GM18526 (cell line): Measurements from ENCODE around the gene NMT2.

Experiments used
- POLR2A ChIP-seq: IDR thresholded peaks from 3 replicates; pipeline ENCODE4 v1.6.1; 2011; ENCODE audit not compliant: insufficient read length; ENCODE audit errors: extremely low read depth

Gene NMT2

DNA sequence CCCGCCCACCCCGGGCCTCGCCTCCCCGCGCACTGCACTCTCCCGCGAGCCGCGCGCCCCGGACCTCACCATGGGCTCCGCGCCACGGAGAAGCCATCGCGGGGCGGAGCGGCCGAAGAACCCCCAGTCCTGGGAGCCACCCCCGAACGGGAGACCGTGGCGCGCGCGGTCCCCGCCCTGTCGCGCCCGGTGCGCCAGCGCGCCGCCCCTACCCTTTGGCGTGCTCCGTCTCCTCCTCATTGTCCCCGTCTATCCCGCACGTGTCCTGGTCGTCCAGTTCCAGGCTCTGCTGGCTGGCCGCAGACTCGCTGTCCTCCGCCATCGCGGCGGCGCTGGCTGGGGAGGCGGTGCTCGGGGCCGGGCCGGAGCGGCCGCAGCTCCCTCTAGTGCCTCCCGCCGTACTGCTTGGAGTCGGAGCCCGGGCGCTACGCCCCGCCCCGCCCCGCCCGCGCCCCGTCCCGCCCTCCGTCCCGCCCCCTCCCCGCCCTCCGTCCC, at the start of gene NMT2:
Gene NMT2, minus strand, starts transcription at position 403 of the 495 bp plus-strand sequence. Its CDS starts 81 bp downstream, at position 322.
- TF ChIP-seq POLR2A = peak; percentile 82

DNA sequence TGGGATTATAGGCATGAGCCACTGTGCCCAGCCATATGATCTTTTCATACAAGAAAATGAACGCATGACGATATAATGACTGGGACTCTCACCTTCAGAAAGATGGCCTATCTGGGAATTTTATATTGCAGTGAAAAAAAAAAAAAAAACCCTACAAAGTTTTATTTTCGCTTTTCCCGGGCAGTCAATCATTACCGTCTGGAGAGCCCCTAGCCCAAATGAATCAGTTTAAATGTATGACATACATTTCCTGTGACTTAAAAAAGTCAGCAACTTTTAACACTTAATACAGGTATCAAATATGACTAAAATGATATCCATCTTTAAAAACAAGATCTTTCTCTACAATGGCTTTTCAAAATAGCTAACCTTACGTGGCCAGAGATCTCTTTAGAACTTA, 48.2 kb upstream of the NMT2 start:
- no peak for TF ChIP-seq POLR2A

DNA sequence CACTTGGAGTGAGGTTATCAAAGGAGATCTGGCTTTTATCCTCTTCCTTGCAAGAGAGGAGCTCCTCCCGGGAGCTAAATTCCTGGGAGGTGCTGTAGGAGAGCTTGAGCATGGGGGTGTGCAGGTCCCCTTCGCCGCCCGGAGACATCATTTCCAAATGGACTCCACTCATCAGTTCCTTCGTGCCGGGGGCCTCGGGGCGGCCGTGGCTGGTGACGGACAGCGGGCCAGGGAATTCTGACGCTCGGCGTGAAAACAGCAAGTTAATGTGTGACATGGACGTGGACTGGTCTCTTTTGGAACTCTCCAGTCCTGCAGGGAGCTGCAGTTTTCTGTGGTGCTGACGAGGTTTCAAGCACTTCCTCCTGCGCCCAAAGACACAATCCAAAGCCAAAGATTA, 45.7 kb upstream of the NMT2 start:
- no peak for TF ChIP-seq POLR2A

DNA sequence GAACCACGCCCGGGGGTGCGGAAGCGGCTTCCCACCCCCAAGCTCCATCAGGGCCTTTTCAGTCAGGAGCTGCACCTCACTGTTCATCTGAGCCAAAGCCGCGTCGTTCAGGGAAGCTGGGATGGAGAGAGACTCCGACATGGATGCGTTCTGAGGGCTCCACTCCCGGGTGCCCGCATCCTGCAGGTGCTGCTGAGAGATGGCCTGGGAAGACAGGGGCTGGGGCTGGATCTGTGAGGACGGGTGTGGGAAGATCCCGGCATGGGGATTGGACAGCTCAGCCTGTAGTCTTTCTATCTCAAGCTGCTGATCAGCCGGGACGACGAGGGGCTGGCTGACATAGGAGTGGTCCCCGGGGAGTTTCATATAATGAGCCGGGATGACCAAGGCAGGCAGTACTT, 45.0 kb upstream of the NMT2 start:
- TF ChIP-seq POLR2A = no peak

DNA sequence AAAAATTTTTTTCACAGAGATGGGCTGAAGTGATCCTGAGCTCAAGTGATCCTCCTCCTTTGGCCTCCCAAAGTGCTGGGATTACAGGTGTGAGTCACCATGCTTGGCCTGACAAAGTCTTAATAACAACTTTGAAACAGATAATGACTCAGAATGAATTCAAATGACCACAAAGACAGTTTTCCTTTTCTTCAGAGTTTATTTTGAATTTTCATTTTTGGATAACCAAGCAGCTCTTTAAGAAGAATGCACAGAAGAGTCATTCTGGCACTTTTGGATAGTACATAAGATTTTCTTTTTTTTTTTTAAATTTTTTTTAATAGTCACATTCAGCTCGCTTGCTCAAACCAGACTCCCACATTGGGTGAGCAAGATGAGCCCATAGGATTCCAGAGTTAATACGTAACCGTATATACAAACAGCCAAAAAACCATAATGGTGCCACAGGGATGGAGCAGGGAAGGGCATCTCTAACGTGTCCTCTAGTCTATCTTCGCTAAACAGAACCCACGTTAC, 43.0 kb upstream of the NMT2 start:
- TF ChIP-seq POLR2A = no peak

DNA sequence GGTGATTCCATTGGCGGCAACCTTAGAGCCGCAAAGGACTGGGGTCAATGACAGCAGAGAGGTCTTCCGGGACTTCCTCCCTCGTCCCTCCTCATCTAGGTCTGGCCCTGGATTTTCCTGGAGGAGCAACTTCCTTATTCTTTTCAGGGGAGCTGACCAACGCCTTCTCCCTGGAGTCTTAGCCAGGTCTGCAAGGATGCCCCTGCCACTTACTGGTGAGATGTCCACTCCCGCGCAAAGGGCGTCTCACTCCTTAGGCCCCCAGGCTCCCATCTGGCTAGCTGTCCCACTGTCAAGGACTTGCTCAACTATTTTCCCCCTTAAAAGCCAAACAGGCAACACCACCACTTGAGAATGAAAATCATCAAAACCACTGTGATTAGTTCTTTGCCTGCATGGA, 42.0 kb upstream of the NMT2 start:
- TF ChIP-seq POLR2A = no peak

DNA sequence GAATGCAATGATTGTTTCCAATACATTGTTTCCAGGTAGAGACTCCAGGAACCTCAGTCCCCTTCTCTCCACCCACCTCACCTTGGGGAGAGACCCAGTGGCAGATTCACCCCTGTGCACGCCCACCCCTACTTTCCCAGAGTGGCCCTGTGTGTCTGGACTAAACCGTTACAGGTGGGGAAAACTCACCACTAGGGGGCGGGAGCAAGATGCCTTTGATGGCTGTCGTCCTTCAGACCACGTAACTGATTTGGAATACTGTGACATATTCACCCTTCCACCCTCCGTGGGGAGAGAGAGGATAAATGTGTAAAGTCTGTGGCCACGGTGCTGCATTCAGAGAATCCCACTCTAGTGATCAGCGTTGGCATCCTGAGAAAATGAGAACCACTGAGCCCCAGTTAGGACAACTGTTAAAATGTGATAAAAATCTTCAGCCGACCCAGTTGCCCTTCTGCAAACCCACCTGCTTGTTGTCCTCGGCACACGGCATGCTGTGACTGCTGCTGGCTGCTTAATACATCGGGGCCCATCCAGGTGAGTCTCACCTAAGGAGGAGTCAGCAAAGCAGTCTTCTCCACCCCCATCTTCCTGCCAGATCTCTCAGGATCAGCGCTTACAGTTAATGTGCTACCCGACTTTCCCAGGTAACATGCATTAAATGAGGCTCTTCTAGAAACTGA, 41.5 kb upstream of the NMT2 start:
- TF ChIP-seq POLR2A = no peak

DNA sequence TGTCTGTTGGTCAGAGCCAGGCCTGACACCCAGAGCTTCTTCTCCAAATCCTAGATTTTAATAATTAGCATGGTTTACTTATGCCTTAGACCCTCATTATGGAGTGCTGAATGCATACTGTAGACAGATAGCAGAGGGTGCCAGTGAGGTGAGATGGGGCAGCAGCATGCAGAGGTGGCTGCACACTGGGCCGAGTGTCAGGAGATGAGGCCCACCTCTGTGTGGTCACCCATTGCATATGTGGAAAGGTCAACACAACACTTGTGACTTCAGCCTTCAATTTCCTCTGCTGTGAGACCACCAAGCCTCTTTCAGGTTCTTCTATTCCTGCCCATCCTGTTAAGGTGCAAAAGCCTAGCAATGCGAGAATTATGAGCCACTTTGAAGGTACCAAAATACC, 39.7 kb upstream of the NMT2 start:
- no peak for TF ChIP-seq POLR2A

DNA sequence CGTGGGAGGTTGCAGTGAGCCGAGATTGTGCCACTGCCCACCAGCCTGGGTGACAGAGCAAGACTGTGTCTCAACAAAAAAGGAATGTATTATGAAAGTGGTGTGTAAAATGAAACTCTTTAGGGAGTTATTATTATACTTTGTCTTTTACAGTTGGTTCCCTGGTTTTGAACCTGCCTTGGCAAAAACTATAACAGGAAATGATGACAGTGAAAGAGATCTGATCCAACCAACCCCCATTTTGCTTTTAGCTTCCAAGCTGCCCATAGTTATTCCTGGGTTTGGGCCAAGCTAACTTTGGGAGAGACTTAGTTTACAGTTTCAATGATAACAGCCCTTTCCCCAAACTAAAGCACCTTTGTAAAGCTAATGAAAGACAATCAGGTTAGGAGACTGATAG, 34.1 kb upstream of the NMT2 start:
- no peak for TF ChIP-seq POLR2A

DNA sequence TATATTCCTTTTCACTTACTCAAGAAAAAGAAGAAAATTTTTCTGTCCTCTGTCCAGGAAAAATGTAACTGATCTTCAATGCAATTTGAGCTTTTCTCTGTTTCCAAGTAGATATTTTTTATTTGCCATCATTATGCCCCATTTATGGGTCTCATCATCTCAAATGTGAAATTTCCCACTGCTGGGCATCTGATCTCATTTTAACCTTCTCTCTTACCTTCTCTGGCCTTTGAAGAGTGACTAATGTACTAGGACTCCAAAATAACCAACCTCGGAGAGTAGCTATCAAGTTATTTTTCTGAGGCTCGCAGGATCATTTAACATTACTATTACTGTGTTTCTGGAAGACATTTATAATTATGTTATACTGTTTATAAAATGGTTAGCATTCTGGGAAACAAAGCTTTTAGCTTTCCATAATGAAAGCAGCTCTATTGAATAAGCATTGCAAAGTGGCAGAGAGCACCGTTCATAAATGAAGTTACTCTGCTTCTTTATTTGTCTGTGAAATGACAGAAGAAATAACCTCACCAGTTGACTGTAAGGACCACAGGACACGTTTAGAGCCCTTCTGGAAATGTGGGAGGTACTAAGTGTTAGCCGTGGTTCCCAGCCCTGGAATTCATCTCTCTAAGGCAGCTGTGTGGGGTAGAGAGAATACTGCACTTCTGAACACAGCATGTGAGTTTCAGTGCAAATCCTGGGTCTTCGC, 33.3 kb upstream of the NMT2 start:
- no peak for TF ChIP-seq POLR2A

DNA sequence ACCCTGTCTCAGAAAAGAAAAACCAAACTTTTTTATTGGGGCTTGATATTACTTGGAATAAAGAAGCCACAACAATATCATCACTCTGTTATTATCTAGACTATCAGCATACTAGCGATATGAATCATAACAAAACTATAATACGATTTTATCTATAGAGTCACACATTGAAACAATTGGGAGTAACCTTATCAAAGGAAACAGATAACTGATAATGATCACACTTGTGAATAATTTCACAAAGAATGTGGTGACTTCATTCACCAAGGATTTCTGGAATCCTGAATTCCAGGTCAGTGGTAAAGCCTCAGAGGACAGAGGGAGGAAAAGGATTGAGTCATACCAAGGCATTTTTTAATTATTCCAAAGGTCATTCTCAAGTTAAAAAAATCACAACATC, 32.1 kb upstream of the NMT2 start:
- TF ChIP-seq POLR2A = no peak

DNA sequence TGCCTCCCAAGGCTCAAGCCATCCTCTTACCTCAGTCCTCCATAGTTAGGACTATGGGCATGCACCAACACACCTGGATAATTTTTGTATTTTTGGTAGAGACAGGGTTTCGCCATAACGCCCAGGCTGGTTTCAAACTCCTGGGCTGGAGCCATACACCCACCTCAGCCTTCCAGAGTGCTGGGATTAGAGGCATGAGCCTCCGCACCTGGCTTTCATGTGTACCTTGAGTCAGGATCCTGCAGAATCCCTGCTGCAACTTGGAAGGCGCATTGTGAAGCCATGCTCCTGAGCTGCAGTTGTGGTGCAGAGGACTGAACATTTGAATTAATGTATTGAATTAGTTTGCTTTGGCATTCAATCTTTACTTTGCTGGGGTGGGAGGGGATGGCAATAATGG, 29.4 kb upstream of the NMT2 start:
- TF ChIP-seq POLR2A = no peak

DNA sequence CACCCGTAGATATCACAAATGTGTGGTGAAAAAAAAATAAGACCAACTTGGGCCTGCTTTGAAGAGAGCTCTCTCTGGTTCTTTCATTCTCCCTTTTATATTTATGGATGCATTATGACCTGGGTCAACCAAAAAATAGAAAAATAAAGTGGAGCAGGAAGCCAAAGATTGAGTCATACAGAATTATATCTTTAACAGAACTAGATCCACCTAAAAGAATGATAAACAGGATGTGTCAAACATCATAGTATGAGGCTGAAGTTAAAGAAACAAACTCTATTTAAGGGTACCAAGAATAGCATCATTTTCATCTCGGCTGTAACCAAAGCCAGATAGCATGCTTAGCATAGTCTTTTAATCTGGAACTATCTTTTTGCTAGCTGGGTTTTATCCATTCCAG, 28.8 kb upstream of the NMT2 start:
- no peak for TF ChIP-seq POLR2A

DNA sequence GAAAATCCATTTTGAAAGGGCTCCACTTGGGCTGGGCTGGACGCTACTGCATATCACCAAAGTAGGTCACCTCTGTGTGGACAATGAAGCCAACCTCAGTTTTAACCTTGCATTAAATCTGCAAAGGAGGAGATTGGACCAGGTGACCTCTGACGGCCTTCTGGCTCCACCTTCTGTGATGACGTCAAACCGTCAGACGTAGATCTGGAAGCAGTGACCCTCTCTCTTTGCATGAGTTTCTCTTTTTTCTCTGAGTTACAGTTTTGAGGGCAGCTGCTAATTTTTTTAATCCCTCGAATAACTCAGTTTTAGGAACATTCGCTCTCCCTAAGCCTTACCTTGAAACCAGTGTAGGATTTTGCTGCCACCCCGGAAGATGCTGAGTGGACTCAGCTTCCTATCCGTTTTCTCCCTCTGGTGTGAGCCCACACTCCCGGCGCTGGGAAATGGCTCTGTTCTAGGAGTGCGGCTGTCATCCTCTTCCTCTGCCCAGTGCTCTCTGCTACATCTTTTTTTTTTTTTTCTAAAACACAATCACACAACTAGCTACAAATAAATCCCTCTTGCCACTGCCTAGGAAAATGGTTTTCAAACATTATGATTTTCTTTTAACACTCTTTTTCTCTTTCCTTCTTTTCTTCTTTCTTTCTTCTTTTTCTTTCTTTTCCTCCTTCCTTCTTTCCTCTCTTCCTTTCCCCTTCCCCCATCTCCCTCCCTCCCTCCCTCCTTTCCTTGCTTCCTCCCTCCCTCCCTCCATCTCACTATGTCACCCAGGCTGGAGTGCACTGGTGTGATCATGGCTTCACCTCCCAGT, 27.7 kb upstream of the NMT2 start:
- TF ChIP-seq POLR2A = no peak

DNA sequence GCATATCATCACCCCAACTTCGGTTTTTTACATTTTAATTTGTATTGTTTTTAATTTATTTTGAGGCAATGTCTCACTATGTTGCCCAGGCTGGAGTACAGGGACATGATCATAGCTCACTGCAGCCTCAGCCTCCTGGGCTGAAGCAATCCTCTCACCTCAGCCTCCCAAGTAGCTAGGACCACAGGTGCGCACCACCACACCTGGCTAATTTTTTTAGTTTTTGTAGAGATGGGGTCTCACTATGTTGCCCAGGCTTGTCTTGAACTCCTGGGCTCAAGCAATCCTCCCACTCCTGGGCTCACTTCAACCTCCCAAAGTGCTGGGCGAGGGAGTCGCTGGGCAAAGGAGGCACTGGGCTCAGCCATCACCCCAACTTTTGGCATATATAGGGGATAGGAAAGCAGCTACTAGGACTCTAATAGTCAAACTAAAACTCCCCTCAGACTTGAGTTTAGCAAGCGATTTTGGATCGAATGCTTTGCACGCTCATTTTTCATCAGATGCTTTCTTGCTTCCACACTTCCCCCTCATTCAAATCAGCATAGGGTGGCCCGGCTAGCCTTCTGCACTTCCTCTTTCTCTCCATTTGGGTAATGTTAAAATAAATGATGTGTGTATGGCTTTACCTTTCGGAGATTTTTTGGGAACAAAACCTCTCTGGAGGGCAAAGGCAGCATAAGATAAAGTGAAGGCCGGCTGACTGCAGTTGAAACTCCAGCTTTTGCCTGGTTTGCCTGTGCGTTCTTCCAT, 20.8 kb upstream of the NMT2 start:
- no peak for TF ChIP-seq POLR2A
